Liver (tissue), 9 donors: ENCODE measurements around the gene MYO15B. TPM values are rescaled to one million over a fixed set of nuclear protein-coding genes. Genes with fewer than 3 reads are reported as not detected.

Experiments
- DNase-seq: peaks from one replicate; pipeline ENCODE4 v3.0.0-alpha.2; 2017; ENCODE audit warnings: low spot score
- H3K27ac ChIP-seq, 2 donors: one replicate each; pipeline ENCODE4 v1.7.0; 2013; ENCODE audit warnings: inconsistent platforms in 2 of 2, low read length in 2 of 2, control low read depth in 1 of 2, low read depth in 1 of 2, mild to moderate bottlenecking in 1 of 2
- H3K27me3 ChIP-seq, 4 donors: one replicate each; pipeline versions ENCODE4 v1.6.1 to v1.7.0; 2013; ENCODE audit warnings: low read length in 3 of 4, inconsistent platforms in 1 of 4, mild to moderate bottlenecking in 1 of 4, moderate library complexity in 1 of 4; ENCODE audit not compliant: control insufficient read depth in 4 of 4, insufficient read depth in 4 of 4
- H3K36me3 ChIP-seq, 4 donors: one replicate each; pipeline versions ENCODE4 v1.6.1 to v1.7.0; 2013; ENCODE audit warnings: low read length in 3 of 4, mild to moderate bottlenecking in 3 of 4, low read depth in 1 of 4, moderate library complexity in 1 of 4; ENCODE audit not compliant: control insufficient read depth in 4 of 4, insufficient read depth in 3 of 4
- H3K4me1 ChIP-seq, 4 donors: one replicate each; pipeline versions ENCODE4 v1.6.1 to v1.7.0; 2013; ENCODE audit warnings: low read length in 3 of 4, mild to moderate bottlenecking in 3 of 4, moderate library complexity in 1 of 4; ENCODE audit not compliant: control insufficient read depth in 4 of 4, insufficient read depth in 4 of 4
- H3K4me3 ChIP-seq, 3 donors: one replicate each; pipeline versions ENCODE4 v1.6.1 to v1.7.0; 2013; ENCODE audit warnings: low read length in 3 of 3, control low read depth in 1 of 3, low read depth in 1 of 3, mild to moderate bottlenecking in 1 of 3
- H3K9ac ChIP-seq, 2 donors: one replicate each; pipeline ENCODE4 v1.7.0; 2013; ENCODE audit warnings: low read length in 2 of 2, mild to moderate bottlenecking in 2 of 2, moderate library complexity in 2 of 2, control low read depth in 1 of 2, low read depth in 1 of 2
- H3K9me3 ChIP-seq, 4 donors: one replicate each; pipeline versions ENCODE4 v1.6.1 to v1.7.0; 2013; ENCODE audit warnings: low read length in 3 of 4; ENCODE audit not compliant: control insufficient read depth in 4 of 4
- RXRA ChIP-seq, 2 donors: IDR thresholded peaks; 2 replicates each; pipeline ENCODE4 v1.6.1; 2017 to 2018; ENCODE audit warnings: antibody characterized with exemption in 2 of 2, mild to moderate bottlenecking in 1 of 2
- TAF1 ChIP-seq: conservative IDR thresholded peaks from 2 replicates; pipeline ENCODE4 v1.6.1; 2016; ENCODE audit warnings: antibody characterized with exemption, mild to moderate bottlenecking
- WGBS: extraction: QIAGEN DNeasy Blood & Tissue Kit; methylation state at CpG from one replicate; pipeline ENCODE4 v1.1.7; 2013; 5-methylcytosine and 5-hydroxymethylcytosine counted together
- polyA plus RNA-seq, 2 donors: library from polyadenylated mRNA; stranded (reverse) in 1 of 2; unstranded in 1 of 2; fragments of 200-250 nt in 1 of 2; fragments of >200 nt in 1 of 2; fragmentation: Nextera tagmentation in 1 of 2; extraction: Ambion mirVana in 1 of 2; gene quantifications; one replicate each; pipeline versions ENCODE4 v1.2.1 to v1.2.3, GENCODE V29; 2013 to 2015
- total RNA-seq, 2 donors: library from RNA; depleted of rRNA; stranded (reverse); fragments of >200 nt; gene quantifications; one replicate each; pipeline ENCODE4 v1.2.3, GENCODE V29; 2014
- TF ChIP-seq, protein P1 (sequence below): IDR thresholded peaks from 2 replicates; pipeline ENCODE4 v1.6.1; 2016; ENCODE audit warnings: antibody characterized with exemption, mild to moderate bottlenecking
- TF ChIP-seq, protein P2 (sequence below): IDR thresholded peaks from 2 replicates; pipeline ENCODE4 v1.6.1; 2016; ENCODE audit warnings: antibody characterized with exemption
- TF ChIP-seq, protein P3 (sequence below): IDR thresholded peaks from 2 replicates; pipeline ENCODE4 v1.6.1; 2016; ENCODE audit warnings: antibody characterized with exemption
- TF ChIP-seq, protein P4 (sequence below): IDR thresholded peaks from 2 replicates; pipeline ENCODE4 v1.6.1; 2016; ENCODE audit warnings: antibody characterized with exemption
- donor health status: healthy.
- donor health status: healthy.
- donor health status: healthy.
- donor health status: healthy.
- donor health status: healthy.

The MYO15B gene
- total and polyA plus RNA-seq, 4 donors = 13.3 to 34.4 (median 18.0) TPM

DNA sequence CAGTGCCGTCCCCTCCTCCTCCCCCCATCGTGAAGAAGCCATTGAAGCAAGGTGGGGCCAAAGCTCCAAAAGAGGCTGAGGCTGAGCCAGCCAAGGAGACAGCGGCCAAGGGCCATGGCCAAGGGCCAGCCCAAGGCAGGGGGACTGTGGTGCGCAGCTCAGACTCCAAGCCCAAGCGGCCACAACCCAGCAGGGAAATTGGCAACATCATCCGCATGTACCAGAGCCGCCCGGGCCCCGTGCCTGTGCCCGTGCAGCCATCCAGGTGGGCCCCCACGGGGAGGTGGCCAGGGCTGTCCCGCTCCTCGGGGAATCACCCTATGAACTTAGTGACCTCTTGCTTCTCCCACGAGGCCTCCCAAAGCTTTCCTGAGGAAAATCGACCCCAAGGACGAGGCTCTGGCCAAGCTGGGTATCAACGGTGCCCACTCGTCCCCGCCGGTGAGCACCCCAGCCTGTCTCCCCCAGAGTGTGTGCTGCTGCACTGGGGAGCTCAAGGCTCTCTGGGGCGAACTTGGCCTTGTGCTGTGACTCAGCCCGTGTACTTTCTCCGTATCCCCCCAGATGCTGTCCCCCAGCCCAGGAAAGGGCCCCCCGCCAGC, 29.0 kb downstream of the MYO15B start:
- WGBS = 91% methylated on average over 24 of the region's 24 CpGs
- H3K4me3 ChIP-seq = no peak overlapping the region
- H3K36me3 ChIP-seq = peaks cover 0 to 45% (median 6%) of the 10 kb centered on the region in 4 donors
- no peaks in the 10 kb centered on the region for H3K9me3 ChIP-seq
- TF ChIP-seq RXRA (IDR thresholded peaks at IDR 0.05) = no peak
- TF ChIP-seq, protein P1, sequence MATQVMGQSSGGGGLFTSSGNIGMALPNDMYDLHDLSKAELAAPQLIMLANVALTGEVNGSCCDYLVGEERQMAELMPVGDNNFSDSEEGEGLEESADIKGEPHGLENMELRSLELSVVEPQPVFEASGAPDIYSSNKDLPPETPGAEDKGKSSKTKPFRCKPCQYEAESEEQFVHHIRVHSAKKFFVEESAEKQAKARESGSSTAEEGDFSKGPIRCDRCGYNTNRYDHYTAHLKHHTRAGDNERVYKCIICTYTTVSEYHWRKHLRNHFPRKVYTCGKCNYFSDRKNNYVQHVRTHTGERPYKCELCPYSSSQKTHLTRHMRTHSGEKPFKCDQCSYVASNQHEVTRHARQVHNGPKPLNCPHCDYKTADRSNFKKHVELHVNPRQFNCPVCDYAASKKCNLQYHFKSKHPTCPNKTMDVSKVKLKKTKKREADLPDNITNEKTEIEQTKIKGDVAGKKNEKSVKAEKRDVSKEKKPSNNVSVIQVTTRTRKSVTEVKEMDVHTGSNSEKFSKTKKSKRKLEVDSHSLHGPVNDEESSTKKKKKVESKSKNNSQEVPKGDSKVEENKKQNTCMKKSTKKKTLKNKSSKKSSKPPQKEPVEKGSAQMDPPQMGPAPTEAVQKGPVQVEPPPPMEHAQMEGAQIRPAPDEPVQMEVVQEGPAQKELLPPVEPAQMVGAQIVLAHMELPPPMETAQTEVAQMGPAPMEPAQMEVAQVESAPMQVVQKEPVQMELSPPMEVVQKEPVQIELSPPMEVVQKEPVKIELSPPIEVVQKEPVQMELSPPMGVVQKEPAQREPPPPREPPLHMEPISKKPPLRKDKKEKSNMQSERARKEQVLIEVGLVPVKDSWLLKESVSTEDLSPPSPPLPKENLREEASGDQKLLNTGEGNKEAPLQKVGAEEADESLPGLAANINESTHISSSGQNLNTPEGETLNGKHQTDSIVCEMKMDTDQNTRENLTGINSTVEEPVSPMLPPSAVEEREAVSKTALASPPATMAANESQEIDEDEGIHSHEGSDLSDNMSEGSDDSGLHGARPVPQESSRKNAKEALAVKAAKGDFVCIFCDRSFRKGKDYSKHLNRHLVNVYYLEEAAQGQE = no peak
- TF ChIP-seq TAF1 = no peak
- H3K27me3 ChIP-seq = no peaks in the 10 kb centered on the region
- no peak for DNase-seq
- no peak overlapping the region for H3K27ac ChIP-seq
- H3K4me1 ChIP-seq = peaks cover 0 to 6% (median 2%) of the 10 kb centered on the region in 4 donors
- H3K9ac ChIP-seq = no peak overlapping the region

DNA sequence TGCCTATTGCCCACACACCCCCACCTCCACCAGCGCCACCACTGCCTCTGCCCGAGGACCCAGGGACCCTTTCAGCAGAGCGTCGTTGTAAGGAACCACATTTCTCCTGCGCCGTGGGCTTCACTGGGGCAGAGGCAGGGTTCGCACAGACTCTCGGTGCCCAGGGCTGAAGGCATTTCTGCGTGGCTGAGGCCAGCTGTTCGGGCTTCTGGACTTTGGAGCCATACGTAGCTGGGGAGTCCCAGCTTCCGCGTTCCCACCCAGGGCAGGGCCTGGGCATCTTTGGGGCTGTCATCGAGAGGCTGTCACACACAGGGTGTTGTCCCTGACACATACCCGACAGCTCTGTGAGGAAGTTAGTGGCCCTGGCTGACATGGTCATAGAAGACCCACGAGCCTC, 29.6 kb downstream of the MYO15B start:
- peaks cover 0 to 6% (median 2%) of the 10 kb centered on the region in 4 donors for H3K4me1 ChIP-seq
- TF ChIP-seq RXRA (IDR thresholded peaks at IDR 0.05) = no peak
- TF ChIP-seq, protein P2, sequence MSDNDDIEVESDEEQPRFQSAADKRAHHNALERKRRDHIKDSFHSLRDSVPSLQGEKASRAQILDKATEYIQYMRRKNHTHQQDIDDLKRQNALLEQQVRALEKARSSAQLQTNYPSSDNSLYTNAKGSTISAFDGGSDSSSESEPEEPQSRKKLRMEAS = no peak
- TF ChIP-seq, protein P3, sequence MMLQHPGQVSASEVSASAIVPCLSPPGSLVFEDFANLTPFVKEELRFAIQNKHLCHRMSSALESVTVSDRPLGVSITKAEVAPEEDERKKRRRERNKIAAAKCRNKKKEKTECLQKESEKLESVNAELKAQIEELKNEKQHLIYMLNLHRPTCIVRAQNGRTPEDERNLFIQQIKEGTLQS = no peak
- TF ChIP-seq, protein P1 = no peak
- TF ChIP-seq, protein P4, sequence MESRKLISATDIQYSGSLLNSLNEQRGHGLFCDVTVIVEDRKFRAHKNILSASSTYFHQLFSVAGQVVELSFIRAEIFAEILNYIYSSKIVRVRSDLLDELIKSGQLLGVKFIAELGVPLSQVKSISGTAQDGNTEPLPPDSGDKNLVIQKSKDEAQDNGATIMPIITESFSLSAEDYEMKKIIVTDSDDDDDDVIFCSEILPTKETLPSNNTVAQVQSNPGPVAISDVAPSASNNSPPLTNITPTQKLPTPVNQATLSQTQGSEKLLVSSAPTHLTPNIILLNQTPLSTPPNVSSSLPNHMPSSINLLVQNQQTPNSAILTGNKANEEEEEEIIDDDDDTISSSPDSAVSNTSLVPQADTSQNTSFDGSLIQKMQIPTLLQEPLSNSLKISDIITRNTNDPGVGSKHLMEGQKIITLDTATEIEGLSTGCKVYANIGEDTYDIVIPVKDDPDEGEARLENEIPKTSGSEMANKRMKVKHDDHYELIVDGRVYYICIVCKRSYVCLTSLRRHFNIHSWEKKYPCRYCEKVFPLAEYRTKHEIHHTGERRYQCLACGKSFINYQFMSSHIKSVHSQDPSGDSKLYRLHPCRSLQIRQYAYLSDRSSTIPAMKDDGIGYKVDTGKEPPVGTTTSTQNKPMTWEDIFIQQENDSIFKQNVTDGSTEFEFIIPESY = no peak
- H3K4me3 ChIP-seq = no peak overlapping the region
- WGBS = 87% methylated on average over 16 of the region's 16 CpGs
- no peak overlapping the region for H3K9ac ChIP-seq
- no peaks in the 10 kb centered on the region for H3K9me3 ChIP-seq
- peaks cover 0 to 44% (median 6%) of the 10 kb centered on the region in 4 donors for H3K36me3 ChIP-seq
- H3K27me3 ChIP-seq = no peaks in the 10 kb centered on the region
- H3K27ac ChIP-seq = no peak overlapping the region
- DNase-seq = no peak
